ENCODE results near the gene PFKFB1. TPM values are rescaled to one million over a fixed set of nuclear protein-coding genes. Genes with fewer than 3 reads are reported as not detected.

PFKFB1 gene
- total RNA-seq, 1 donor from 2014 or later, result 0.49 TPM

GRCh38 chrX:54921427-54922021, 72.5 kb downstream of the PFKFB1 start:
- Mint-ChIP-seq H3K9me3 (ENCODE audit: unreplicated experiment) (no peaks in the 10 kb centered on the region), H3K4me3 (ENCODE audit: unreplicated experiment) (peak overlapping the region; percentile 97), H3K27me3 (ENCODE audit: unreplicated experiment) (peaks cover 1% of the 10 kb centered on the region), H3K4me1 (ENCODE audit: unreplicated experiment) (peaks cover 15% of the 10 kb centered on the region), H3K27ac (ENCODE audit: unreplicated experiment) (peak overlapping the region; percentile 89), H3K36me3 (ENCODE audit: low read depth, unreplicated experiment) (peaks cover 20% of the 10 kb centered on the region)
- DNase-seq (ENCODE audit: low spot score), result peak; percentile 72
- TF ChIP-seq, protein P1, sequence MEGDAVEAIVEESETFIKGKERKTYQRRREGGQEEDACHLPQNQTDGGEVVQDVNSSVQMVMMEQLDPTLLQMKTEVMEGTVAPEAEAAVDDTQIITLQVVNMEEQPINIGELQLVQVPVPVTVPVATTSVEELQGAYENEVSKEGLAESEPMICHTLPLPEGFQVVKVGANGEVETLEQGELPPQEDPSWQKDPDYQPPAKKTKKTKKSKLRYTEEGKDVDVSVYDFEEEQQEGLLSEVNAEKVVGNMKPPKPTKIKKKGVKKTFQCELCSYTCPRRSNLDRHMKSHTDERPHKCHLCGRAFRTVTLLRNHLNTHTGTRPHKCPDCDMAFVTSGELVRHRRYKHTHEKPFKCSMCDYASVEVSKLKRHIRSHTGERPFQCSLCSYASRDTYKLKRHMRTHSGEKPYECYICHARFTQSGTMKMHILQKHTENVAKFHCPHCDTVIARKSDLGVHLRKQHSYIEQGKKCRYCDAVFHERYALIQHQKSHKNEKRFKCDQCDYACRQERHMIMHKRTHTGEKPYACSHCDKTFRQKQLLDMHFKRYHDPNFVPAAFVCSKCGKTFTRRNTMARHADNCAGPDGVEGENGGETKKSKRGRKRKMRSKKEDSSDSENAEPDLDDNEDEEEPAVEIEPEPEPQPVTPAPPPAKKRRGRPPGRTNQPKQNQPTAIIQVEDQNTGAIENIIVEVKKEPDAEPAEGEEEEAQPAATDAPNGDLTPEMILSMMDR (IDR thresholded peaks at IDR 0.05; ENCODE audit: unreplicated experiment), result no peak

- H3K36me3 Mint-ChIP-seq (ENCODE audit: low read depth, unreplicated experiment), result peaks cover 15% of the 10 kb centered on the region
- peak within 1 kb of the TSS; percentile 97 for H3K4me3 Mint-ChIP-seq (ENCODE audit: unreplicated experiment)
- peaks cover 12% of the 10 kb centered on the region for H3K4me1 Mint-ChIP-seq (ENCODE audit: unreplicated experiment)
- DNase-seq (ENCODE audit: low spot score), result peak; percentile 33
- H3K9me3 Mint-ChIP-seq (ENCODE audit: unreplicated experiment), result no peaks in the 10 kb centered on the region
- TF ChIP-seq, protein P1 (IDR thresholded peaks at IDR 0.05; ENCODE audit: unreplicated experiment), result peak; percentile 16
- peaks cover 1% of the 10 kb centered on the region for H3K27me3 Mint-ChIP-seq (ENCODE audit: unreplicated experiment)
- peak within 1 kb of the TSS; percentile 89 for H3K27ac Mint-ChIP-seq (ENCODE audit: unreplicated experiment)
These were observed 73.2 kb downstream of the PFKFB1 start, which contains the start of gene TRO for GRCh38 chrX:54920610-54921426. TRO (plus strand) TSS chrX:54920824; CDS start chrX:54922247, 1,423 bp downstream.

DNA sequence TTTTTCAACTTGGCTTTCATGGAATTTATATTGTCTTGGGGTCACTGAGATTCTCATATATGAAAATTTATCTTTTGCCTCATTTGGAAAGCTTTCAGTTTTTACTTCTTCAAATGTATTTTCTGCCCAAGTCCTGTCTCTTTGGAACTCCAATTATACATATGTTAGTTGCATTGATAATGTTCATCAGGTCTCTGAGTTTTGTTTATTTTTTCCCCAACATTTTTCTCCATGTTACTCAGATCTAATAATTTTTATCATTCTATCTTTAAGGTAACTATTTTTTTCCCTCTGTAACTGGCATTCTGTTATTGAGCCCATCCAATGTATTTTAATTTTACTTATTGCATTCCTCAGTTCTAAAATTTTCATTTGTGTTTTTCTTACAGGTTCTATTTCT, 84.0 kb downstream of the PFKFB1 start:
- no peaks in the 10 kb centered on the region for H3K4me1 Mint-ChIP-seq (ENCODE audit: unreplicated experiment)
- no peaks in the 10 kb centered on the region for H3K27me3 Mint-ChIP-seq (ENCODE audit: unreplicated experiment)
- DNase-seq (ENCODE audit: low spot score), result no peak
- no peaks in the 10 kb centered on the region for H3K36me3 Mint-ChIP-seq (ENCODE audit: low read depth, unreplicated experiment)
- H3K4me3 Mint-ChIP-seq (ENCODE audit: unreplicated experiment), result no peak overlapping the region
- TF ChIP-seq, protein P1 (IDR thresholded peaks at IDR 0.05; ENCODE audit: unreplicated experiment), result no peak
- H3K27ac Mint-ChIP-seq (ENCODE audit: unreplicated experiment), result no peak overlapping the region
- no peaks in the 10 kb centered on the region for H3K9me3 Mint-ChIP-seq (ENCODE audit: unreplicated experiment)

GRCh38 chrX:54894159-54894558, 99.8 kb downstream of the PFKFB1 start:
- Mint-ChIP-seq H3K27me3 (ENCODE audit: unreplicated experiment) (peaks cover 1% of the 10 kb centered on the region), H3K9me3 (ENCODE audit: unreplicated experiment) (no peaks in the 10 kb centered on the region), H3K27ac (ENCODE audit: unreplicated experiment) (no peak overlapping the region), H3K4me1 (ENCODE audit: unreplicated experiment) (no peaks in the 10 kb centered on the region), H3K4me3 (ENCODE audit: unreplicated experiment) (no peak overlapping the region), H3K36me3 (ENCODE audit: low read depth, unreplicated experiment) (no peaks in the 10 kb centered on the region)
- TF ChIP-seq, protein P1 (IDR thresholded peaks at IDR 0.05; ENCODE audit: unreplicated experiment), result no peak
- DNase-seq (ENCODE audit: low spot score), result no peak

DNA sequence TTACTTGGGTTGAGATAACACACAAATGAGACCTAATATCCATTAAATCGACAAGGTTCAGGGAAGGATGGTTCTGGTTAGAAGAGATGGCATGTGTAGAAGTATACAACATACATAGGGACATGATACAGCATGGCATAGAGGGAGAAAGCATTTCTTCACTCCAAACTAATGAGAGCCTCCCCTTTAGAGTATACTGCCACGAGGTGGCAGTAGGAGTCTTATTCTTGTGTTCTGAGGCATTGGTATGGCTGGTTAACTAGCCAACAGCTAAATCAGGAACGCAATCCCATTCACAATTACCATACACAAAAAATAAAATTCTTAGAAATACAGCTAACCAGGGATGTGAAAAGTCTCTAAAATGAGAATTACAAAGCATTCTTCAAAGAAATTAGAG, 102.4 kb downstream of the PFKFB1 start:
- Mint-ChIP-seq H3K9me3 (ENCODE audit: unreplicated experiment) (no peaks in the 10 kb centered on the region), H3K4me3 (ENCODE audit: unreplicated experiment) (no peak overlapping the region), H3K36me3 (ENCODE audit: low read depth, unreplicated experiment) (no peaks in the 10 kb centered on the region), H3K27ac (ENCODE audit: unreplicated experiment) (no peak overlapping the region), H3K27me3 (ENCODE audit: unreplicated experiment) (peaks cover 1% of the 10 kb centered on the region), H3K4me1 (ENCODE audit: unreplicated experiment) (no peaks in the 10 kb centered on the region)
- TF ChIP-seq, protein P1 (IDR thresholded peaks at IDR 0.05; ENCODE audit: unreplicated experiment), result no peak
- DNase-seq (ENCODE audit: low spot score), result peak; percentile 23

Data from endothelial cell (in vitro differentiated cells).